HG02571 (cell line): ENCODE results near the gene TM4SF4.

Source experiments
- ATAC-seq: cut with Tn5 transposase; IDR thresholded peaks from one replicate; pipeline ENCODE4 v1.9.1; 2021; ENCODE audit warnings: mild to moderate bottlenecking, moderate library complexity; ENCODE audit not compliant: unreplicated experiment

TM4SF4 gene

DNA sequence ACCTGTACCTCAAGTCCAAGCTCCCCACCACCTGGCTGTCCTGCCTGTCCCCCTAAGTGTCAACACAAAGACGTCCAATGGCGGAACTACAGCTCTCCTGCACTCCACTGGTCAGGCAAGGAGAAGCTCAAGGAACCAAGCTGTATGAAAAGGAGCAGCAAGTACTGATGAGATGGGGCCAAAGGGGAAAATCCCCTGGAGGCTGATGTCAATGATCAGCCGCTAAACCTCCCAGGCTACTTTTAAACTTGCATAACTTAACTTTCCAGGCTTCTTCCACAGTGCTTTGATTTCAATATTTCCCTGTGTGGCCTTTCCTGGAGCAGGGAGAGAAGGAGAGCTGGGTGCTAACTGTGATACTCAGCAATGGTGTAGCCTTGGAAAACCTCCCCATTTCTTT lies 35.0 kb downstream of the TM4SF4 start:
- no peak for ATAC-seq

DNA sequence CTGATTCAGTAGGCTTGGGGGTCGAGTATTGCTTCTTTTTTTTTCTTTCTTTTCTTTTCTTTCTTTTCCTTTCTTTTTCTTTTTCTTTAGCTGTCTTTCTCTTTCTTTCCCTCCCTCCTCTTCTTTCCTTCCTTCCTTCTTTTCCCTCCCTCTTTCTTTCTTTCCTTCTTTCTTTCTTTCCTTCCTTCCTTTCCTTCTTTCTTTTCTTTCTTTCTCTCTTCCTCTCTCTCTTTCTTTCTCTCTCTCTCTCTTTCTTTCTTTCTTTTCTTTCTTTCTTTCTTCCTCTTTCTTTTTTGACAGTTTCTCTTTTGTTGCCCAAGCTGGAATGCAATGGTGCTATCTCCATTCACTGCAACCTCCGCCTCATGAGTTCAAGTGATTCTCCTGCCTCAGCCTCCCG lies 36.0 kb downstream of the TM4SF4 start:
- ATAC-seq, result no peak

DNA sequence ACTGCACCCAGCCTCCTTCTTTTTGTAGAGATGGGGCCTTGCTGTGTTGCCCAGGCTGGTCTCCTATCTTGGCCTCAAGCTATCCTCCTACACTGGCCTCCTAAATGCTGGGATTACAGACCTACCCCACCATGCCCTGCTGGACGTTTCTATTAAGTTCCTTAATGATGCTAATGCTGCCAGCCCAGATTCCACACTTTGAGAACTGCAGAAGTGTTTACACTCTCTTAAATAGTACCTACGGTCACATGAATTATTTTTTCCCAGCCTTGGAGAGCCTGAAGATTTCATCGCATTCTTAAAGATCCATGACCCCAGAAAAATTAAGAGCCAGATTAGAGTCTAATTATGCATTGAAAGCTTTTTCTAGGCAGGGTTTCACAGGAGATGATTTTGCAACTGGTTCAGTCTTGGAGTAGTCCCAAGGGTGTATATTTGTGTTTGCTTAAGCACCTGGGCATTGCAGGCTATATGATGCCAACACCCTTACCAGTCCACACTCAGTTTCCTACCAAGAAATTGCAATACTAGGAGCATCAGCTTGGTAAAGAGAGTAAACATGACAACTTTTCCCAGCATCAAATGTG lies 36.6 kb downstream of the TM4SF4 start:
- no peak for ATAC-seq

DNA sequence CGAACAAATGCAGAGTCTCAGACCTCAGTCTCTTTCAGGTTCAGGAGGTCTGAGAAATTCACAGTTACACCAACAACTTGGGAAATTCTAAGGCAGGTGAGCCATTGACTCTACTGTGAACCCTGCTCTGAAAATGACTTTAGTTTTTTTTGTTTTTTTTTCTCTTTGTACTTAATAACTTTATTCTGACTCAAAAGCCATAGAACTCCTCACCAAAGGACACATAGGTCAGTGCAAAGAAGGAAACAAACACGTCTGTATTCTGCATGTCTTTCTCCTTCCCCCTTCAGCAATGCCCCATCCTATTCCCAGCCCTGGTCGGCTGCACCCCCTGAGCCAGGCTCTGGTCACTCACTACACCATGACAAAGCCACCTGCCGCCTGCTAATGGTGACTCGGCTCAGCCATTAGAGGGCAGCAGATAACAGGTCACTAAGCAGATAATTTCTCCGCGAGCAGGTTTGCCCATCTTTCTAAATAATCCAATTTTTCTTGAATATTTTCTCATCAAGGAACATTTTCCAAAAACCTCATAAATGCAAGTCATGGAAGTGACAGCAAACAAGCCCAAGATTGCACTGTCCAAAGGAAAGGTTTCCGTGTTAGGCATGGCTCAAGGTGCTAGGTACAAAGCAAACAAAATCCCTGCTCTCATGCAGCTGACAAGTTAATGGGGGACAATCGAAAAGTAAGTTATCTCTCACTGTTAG lies 37.7 kb downstream of the TM4SF4 start:
- peak; percentile 72 for ATAC-seq

DNA sequence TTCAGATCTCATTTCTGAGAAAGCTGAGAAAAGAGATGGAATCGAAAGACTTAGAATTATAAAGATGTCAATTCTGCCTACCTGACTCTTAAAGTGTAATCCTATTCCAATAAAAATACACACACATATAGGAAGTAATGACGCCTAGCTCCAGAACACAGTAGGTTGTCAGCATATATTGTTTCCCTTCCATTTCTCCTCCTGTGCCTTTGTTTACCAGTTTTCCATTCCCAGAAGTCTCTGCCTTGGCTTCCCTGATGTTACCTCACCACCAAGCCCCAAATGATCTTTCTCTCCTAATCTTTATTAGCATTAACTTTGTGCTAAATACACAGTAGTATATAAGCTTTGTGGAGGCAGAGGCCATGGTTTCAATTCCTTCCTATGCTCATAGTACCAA lies 40.0 kb downstream of the TM4SF4 start:
- no peak for ATAC-seq

DNA sequence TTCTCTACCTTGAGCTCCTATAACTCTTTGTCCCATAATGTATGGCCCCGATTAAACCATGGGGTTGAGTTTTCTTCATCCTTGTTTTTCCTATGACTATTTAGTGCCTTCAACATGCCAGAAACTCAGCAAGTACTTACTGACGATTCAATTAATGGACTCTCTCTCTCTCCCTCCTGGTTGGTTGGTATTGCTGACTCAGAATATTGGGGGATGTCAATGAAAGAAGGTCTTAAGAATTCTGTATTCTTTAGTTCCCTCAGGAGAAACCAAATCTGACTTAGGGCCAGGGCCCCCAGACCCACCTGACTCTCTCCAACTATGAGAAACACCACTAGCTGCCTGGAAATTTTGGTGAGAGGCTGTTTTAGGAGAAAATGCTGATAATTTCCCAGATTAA lies 40.8 kb downstream of the TM4SF4 start:
- no peak for ATAC-seq

DNA sequence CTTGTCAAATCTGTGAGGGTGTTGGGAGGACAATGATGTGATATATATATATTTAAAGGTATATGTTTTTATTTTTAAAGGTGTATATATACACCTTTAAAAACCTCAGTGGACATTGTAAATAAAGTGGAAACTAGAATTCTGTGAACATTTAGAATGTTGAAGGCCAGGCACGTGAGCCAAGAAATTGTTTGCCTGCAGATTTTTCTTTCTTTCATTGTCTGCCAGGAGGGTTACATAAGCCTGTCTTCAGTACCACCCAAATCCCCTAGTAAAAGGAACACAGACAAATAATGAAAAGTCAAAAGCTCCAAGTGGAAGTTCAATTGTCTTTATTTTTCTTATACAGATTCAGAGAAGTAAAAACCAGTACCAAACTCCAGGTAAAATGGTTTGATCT lies 42.4 kb downstream of the TM4SF4 start:
- no peak for ATAC-seq

DNA sequence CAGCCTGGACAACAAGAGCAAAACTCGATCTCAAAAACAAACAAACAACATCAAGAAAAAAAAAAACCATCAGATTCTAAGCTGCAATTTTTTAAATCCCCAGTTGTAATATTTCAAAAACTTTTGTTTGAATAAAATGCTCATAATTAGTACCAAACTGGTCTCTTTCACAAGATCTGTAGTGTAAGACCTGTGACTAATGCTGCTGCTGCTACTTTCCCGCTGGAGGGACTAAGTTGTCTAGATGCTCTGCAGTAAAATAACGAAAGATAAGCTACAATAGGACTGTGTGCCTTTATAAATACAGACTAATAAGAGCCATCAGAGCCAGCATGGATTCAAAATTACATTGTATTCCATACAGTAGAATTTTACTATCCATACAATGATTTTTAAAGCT lies 45.4 kb downstream of the TM4SF4 start:
- no peak for ATAC-seq

DNA sequence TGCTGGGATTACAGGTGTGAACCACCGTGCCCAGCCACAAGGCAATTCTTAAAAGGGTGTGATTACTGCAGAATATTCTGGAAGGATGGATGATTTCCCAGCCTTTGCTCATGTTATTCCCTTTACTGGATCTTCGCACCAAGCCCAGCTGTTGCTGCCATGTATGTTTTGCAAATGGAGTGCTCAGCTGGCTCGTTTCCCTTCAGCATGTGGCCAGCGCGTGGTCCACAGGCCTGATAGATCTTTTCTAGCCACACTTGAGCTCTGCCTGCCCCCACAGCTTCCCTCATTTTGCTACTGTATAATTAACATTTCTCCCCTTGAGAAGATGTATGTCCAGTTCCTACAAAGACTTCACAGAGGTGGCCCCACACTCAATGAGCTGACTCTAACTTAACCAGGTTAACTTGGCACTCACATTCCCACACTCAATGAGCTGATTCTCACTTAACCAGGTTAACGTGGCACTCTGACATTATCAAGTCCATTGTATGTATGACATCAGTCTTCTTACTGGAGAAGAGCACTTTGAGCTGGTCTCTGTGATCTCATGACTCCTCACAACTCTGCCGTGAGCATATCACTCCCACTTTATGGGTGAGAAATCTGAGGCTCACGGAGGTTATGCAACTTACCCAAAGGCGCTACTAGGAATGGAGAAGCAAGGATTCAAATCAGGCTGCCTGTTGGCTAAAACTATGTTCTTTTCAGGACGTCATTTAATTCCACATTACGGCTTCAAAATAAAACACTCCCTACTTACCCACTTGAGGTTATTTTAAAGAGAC lies 49.2 kb downstream of the TM4SF4 start:
- no peak for ATAC-seq

DNA sequence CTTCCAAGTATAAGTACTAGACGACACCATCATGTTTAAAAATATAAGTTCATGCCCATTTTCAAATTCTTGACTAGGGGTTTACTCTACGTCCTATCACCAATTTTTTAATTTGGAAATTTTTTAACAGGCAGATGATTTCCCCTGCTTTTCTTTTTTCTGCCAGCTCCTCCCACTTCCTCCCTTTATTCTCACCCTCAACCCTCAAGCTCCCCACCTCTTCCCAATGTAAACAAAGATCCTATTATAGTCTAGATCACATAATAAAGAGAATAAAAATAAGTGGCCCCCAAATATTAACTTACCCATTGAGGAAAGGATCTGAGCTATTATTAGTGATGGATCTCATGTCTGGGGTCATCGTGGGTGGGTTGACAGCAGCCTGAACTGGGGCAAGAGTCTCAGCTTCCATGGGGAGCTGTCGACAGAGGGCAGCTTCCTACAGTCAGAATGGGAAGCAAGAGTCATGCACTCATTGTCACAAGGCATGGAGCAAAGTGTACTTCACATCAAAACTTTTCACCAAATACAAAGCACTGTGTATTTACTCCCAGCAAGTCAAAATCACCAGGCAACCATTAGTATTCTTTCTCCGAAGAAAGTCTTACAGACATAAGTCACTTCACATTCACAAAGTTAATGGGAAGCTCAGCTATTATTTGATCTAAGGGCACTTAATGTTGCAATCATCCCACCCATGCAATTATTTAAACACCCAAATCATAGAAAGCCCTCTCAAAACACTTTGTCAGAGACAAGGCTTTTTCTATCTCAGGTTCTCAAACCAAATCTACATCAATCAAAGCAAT lies 53.2 kb downstream of the TM4SF4 start:
- ATAC-seq, result no peak

DNA sequence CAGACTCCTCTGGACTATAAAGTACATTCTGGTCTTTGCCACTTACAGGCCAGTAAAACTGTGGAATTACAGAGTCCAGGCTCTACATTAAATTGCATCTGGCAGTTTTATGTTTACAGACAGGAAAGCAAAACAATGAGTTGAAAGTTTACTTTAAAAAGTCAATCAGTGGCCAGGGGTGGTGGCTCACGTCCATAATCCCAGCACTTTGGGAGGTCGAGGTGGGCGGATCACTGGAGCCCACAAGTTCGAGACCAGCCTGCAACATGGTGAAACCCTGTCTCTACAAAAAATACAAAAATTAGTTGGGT lies 53.8 kb downstream of the TM4SF4 start:
- no peak for ATAC-seq

DNA sequence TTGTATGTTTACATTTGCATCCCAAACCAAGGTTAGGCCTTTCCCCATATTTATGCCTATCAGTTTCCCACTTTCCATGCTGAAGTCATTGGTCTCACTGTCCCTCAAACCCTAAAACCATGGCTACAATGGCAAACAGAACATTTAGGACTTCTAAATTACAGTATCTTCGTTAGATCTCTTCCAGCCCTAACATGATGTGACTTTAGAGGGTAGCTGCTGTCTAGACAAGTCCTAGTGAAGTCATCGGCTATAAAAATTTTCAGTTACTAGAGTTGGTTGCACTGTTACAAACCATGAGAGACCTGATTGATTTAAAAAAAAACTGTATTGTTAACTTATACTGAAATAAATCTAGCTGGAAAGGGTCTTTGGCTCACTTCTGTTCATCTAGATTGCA lies 54.6 kb downstream of the TM4SF4 start:
- ATAC-seq, result no peak

DNA sequence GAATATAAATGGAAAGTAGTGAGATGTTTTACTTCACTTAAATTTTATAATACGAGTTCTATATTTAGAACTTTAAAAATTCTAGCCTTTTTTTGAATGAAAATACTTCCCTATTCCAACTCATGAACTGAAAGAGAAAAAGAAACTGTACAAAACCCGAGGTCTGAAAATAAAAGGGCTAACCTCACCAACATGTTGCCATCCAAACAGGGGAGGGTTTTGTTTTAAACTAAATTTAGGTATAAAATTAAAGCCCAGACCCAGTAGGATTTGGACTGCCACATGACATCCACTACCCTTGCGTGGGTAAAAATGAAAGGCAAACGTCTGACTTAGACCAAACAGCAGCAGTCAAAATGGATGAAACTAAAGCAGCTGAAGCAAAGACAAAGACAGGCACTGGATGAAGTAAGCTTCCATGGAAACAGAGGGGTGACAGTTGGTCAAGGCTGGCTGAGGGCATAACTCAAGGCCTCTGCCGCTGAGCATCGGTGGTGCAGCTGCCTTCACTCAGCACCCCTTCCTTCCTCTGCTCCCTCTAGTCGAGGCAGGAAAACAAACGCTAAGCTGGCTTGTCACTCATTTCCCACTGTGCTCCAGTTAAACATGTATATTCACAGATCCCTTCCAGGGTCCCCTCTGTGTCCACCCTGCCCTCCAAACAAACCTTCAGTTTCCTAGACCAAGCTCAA lies 58.1 kb downstream of the TM4SF4 start:
- ATAC-seq, result no peak

DNA sequence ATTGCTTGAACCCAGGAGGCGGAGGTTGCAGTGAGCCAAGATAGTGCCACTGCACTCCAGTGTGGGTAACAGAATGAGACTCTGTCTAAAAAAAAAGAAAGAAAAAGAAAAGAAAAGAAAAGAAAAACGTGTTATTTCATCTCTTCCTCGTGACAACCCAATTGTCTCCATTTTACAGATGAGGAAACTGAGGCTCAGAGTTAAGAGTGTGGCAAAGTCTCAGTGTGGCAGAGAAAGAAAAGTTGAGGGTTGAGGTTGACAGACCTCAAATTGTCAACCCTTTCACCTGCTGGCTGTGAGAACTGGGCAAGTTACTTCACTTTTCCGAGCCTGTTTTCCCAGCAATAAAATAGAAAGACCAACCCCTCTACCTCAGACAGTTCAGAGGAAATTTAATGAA lies 59.6 kb downstream of the TM4SF4 start:
- ATAC-seq, result no peak

DNA sequence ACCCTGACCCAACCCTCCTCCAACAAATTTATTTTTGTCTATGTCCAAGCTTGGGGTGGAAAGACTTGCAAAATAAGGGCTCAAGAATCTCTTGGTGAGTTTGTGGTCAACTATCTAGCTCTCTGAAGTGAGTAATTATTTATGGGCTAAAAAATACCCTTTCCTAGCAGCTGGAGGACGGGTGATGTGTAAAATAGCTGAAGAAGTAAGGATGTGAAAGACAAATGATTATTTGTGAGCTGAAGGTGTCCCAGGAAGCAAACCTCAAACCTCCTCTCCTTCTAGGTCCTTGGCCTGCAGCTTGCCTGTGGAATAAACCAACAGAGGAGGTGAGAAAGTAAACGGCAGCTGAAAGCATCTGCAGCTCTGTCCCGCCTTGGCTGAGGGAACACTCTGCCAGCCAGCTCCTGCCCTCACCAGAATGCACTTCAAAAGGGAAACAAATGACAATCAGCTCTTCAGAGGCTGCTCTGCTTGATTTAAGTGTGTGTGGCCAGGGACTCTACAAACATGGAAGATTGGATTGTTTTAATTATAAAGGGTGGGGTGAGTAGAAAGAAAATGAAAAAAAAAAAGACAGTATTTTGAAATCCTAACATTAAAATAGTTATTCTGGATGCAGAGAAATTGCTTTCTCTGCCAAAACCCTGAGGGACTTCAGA lies 60.3 kb downstream of the TM4SF4 start:
- ATAC-seq, result no peak

DNA sequence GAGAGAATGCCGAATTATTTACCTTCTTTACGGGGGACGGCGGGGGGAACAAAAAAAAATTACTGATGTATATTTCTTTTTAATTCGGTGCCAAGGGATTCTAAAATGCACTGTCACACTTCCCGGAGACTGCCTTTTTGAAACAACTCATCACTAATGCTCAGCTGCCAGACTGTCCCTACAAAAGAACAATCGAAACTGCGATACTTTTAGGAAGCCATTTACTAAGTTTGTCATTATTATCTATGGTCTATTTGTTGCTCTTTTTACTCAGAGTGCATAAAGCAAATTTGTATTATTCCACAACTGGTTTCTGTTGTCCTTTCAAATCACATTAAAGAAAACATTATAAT lies 60.8 kb downstream of the TM4SF4 start:
- no peak for ATAC-seq

DNA sequence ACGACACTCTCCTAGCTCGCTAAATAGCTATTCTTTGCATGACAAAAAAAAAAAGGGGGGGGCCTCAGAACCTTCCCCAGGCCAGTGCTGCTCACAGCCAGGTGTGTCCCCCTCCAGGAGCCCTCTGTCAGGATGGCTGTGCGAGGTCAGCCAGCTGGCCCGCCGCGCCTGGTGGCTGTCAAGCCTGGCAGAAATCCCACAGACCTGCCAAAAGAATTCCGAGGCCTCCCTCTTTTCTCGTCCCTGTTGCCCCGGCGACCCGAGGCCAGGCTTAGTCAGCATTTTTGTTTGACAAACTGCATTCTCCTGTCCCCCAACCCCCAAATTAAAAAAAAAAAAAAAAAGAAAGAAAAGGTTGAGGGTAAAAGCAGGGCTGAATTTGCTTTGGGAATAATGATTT lies 61.9 kb downstream of the TM4SF4 start:
- ATAC-seq, result no peak

DNA sequence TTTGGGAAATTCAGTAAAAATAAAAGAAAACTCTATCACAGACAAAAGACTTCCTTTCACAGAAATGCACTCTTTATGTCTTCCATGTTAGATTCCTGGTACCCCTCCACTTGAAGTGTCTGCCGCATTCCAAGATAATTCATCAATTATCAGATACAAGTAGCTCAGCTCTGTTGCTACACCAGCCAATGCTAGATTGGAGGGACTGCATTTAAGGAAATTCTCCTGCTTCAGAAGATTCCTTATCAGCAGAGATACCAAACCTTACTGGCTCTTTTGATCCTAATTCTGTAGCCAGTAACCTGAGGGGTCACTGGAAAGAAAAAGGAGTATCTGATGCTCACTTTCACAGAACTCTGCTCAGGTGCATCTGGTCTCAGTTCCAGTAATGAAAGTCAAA lies 63.9 kb downstream of the TM4SF4 start:
- ATAC-seq, result no peak

DNA sequence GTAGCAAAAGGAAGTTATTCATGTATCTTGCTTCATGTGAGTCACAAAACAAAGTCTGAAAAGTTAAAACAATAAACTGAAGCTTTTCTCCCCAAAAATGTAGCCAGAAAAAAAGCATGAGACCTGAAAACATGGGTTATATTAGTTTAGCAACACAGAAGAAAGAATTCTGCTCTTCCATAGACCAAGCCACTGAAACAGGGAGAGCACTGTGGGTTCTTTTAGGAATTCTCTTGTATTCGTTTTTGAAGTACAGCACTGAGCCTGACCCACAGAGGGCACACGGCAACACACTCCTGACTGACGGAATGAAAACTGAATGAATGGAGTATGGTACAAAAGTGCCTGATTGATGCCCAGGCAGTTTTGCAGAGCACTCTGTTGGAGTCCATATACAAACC lies 66.6 kb downstream of the TM4SF4 start:
- ATAC-seq, result no peak
